RPMI8226 (cell line): ENCODE measurements around the gene F2RL1.
"Not testable (repeated sequence)": the region's sequence is repeated elsewhere in the genome, so short reads cannot be mapped to it uniquely, and the experiment has no call there.

Source experiments
- DNase-seq: peaks from one replicate; pipeline ENCODE4 v3.0.0-alpha.2; 2015

The F2RL1 gene

GRCh38 chr5:76818844-76819831, at the start of gene F2RL1:
F2RL1 (plus strand) TSS chr5:76819030; CDS start chr5:76819183, 153 bp downstream.
- peak; percentile 89 for DNase-seq

GRCh38 chr5:76771041-76771440, 47.8 kb upstream of the F2RL1 start:
- DNase-seq: not testable (repeated sequence)

- no peak for DNase-seq
These were observed 47.0 kb upstream of the F2RL1 start for GRCh38 chr5:76771705-76772405.

GRCh38 chr5:76775921-76776320, 42.9 kb upstream of the F2RL1 start:
- no peak for DNase-seq

- DNase-seq: no peak
These were observed 42.4 kb upstream of the F2RL1 start for GRCh38 chr5:76776391-76776790.

GRCh38 chr5:76780616-76781015, 38.2 kb upstream of the F2RL1 start:
- DNase-seq: not testable (repeated sequence)

- no peak for DNase-seq
These were observed 37.1 kb upstream of the F2RL1 start for GRCh38 chr5:76781775-76782174.

- DNase-seq: no peak
These were observed 36.4 kb upstream of the F2RL1 start for GRCh38 chr5:76782444-76782843.

GRCh38 chr5:76787237-76787636, 31.6 kb upstream of the F2RL1 start:
- peak; percentile 90 for DNase-seq

GRCh38 chr5:76788362-76788761, 30.5 kb upstream of the F2RL1 start:
- DNase-seq: no peak

GRCh38 chr5:76789275-76789674, 29.6 kb upstream of the F2RL1 start:
- DNase-seq: not testable (repeated sequence)

- DNase-seq: no peak
These were observed 28.7 kb upstream of the F2RL1 start for GRCh38 chr5:76789991-76790581.

GRCh38 chr5:76790632-76791290, 28.1 kb upstream of the F2RL1 start:
- peak; percentile 24 for DNase-seq

- DNase-seq: no peak
These were observed 27.4 kb upstream of the F2RL1 start for GRCh38 chr5:76791461-76791860.

- DNase-seq: no peak
These were observed 24.0 kb upstream of the F2RL1 start for GRCh38 chr5:76794871-76795270.

- no peak for DNase-seq
These were observed 19.2 kb upstream of the F2RL1 start for GRCh38 chr5:76799588-76799987.

GRCh38 chr5:76800579-76800978, 18.3 kb upstream of the F2RL1 start:
- DNase-seq: no peak

- no peak for DNase-seq
These were observed 17.5 kb upstream of the F2RL1 start for GRCh38 chr5:76801159-76801802.

GRCh38 chr5:76801803-76802195, 17.0 kb upstream of the F2RL1 start:
- no peak for DNase-seq

- no peak for DNase-seq
These were observed 14.6 kb upstream of the F2RL1 start for GRCh38 chr5:76804266-76804665.

GRCh38 chr5:76805821-76806505, 12.9 kb upstream of the F2RL1 start:
- DNase-seq: no peak

GRCh38 chr5:76807296-76807695, 11.5 kb upstream of the F2RL1 start:
- peak; percentile 65 for DNase-seq
